Erythroblast (primary cell): ENCODE results near the gene MBP.

Experiments used
- GATA1 ChIP-seq: IDR thresholded peaks from 2 replicates; pipeline ENCODE4 v1.6.1; 2011; ENCODE audit warnings: low read depth, mild to moderate bottlenecking, control low read depth, low read length, moderate library complexity
- POLR2A ChIP-seq: IDR thresholded peaks from 2 replicates; pipeline ENCODE4 v1.6.1; 2011; ENCODE audit warnings: mild to moderate bottlenecking, low read length

DNA sequence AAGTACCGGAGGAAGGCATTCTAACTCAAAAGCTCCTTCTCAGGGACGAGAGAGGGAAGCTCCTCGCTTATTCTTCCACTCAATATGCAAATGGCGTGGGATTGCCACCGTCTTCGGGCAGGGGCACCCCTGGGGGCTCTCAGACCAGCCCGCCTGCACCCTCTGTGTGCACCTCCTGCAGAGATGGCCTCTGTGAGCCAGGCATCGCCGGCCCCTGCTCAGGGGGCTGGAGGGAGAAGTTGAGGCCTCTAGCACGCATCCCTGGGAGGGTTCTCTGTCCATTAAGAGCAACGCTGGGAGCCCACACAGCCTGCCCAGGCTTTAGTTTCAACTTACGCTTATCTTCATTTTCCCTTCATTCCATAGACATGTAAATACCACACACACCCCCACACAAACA is 125.3 kb downstream of the MBP start:
- TF ChIP-seq POLR2A: no peak
- no peak for TF ChIP-seq GATA1
